Prostate gland (tissue), 2 donors: ENCODE results near the gene ZNF385D.

Experiments
- POLR2A ChIP-seq: fragments of 450-650 bp; IDR thresholded peaks from one replicate; pipeline ENCODE4 v1.6.1; 2016; ENCODE audit warnings: antibody characterized with exemption, mild to moderate bottlenecking
- POLR2AphosphoS5 ChIP-seq: sonication (generic); formaldehyde crosslinking; IDR thresholded peaks from one replicate; pipeline ENCODE4 v1.6.1; 2017; ENCODE audit warnings: antibody characterized with exemption
- TF ChIP-seq, protein P1 (sequence below), 4 experiments: fragments of 200-600 bp in 2 of 4; fragments of 450-650 bp in 2 of 4; sonication (generic) in 2 of 4; IDR thresholded peaks; 1 replicate in 3 of 4; 2 replicates in 1 of 4; pipeline ENCODE4 v1.5.1; 2016 to 2019; ENCODE audit warnings: antibody characterized with exemption in 4 of 4, mild to moderate bottlenecking in 2 of 4, moderate library complexity in 2 of 4

DNA sequence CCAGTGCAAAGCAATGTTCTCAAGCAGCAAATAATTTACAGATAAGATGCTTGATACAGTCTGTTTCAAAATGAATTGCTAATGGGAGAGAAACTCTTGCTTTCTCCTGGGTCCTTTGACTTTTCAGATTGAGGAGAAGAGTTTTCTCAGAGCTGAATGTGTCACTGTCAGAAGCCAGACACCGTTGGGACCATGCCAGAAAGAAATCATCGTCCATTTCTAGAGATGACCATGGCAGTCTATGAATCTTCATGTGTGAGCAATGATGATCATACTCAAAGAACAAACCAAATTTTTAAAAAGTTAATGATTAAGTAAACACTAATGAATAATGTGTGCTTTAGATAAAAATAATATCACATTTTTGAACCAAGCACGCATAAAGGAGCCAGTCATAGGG lies 77.6 kb downstream of the ZNF385D start:
- TF ChIP-seq, protein P1, sequence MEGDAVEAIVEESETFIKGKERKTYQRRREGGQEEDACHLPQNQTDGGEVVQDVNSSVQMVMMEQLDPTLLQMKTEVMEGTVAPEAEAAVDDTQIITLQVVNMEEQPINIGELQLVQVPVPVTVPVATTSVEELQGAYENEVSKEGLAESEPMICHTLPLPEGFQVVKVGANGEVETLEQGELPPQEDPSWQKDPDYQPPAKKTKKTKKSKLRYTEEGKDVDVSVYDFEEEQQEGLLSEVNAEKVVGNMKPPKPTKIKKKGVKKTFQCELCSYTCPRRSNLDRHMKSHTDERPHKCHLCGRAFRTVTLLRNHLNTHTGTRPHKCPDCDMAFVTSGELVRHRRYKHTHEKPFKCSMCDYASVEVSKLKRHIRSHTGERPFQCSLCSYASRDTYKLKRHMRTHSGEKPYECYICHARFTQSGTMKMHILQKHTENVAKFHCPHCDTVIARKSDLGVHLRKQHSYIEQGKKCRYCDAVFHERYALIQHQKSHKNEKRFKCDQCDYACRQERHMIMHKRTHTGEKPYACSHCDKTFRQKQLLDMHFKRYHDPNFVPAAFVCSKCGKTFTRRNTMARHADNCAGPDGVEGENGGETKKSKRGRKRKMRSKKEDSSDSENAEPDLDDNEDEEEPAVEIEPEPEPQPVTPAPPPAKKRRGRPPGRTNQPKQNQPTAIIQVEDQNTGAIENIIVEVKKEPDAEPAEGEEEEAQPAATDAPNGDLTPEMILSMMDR (IDR thresholded peaks at IDR 0.05), result no peak
- TF ChIP-seq POLR2AphosphoS5 (no peak), POLR2A (no peak)
